Natural killer cell (primary cell): ENCODE data around the gene TBC1D22B. TPM values are rescaled to one million over a fixed set of nuclear protein-coding genes. Genes with fewer than 3 reads are reported as not detected.

Experiments
- ATAC-seq, 3 donors: fragments of 150-1000 bp in 2 of 3; fragments of 200-7000 bp in 1 of 3; cut with Tn5 transposase; 1 replicate in 1 of 3; 2 replicates in 2 of 3; pipeline ENCODE4 v1.10.0; 2021; ENCODE audit warnings: mild to moderate bottlenecking in 2 of 3, moderate library complexity in 2 of 3
- DNase-seq, 2 donors: peaks; one replicate each; pipeline versions ENCODE4 v3.0.0 to v3.0.0-alpha.2; 2013 to 2021; ENCODE audit warnings: mixed read lengths in 1 of 2
- H3K27ac ChIP-seq: one replicate; pipeline ENCODE4 v1.5.1; 2013; ENCODE audit warnings: mild to moderate bottlenecking, low read length
- H3K27me3 ChIP-seq: one replicate; pipeline ENCODE4 v1.6.1; 2013; ENCODE audit warnings: low read length; ENCODE audit not compliant: control insufficient read depth, insufficient read depth
- H3K36me3 ChIP-seq: one replicate; pipeline ENCODE4 v1.6.1; 2013; ENCODE audit warnings: low read length; ENCODE audit not compliant: control insufficient read depth, insufficient read depth
- H3K4me1 ChIP-seq: one replicate; pipeline ENCODE4 v1.6.1; 2013; ENCODE audit warnings: low read length; ENCODE audit not compliant: control insufficient read depth, insufficient read depth
- H3K4me3 ChIP-seq: one replicate; pipeline ENCODE4 v1.5.1; 2013; ENCODE audit warnings: low read length
- H3K9me3 ChIP-seq: one replicate; pipeline ENCODE4 v1.6.1; 2013; ENCODE audit warnings: low read length; ENCODE audit not compliant: control insufficient read depth, insufficient read depth
- H3K27ac Mint-ChIP-seq, 2 donors: one replicate each; pipeline ENCODE4 v1.8.0; 2022; ENCODE audit warnings: mild to moderate bottlenecking in 2 of 2, mixed read lengths in 2 of 2, moderate library complexity in 1 of 2
- H3K27me3 Mint-ChIP-seq, 2 donors: one replicate each; pipeline ENCODE4 v1.8.0; 2022; ENCODE audit warnings: low read depth in 2 of 2, mixed read lengths in 2 of 2
- H3K36me3 Mint-ChIP-seq: one replicate; pipeline ENCODE4 v1.8.0; 2022; ENCODE audit warnings: mixed read lengths
- H3K4me1 Mint-ChIP-seq, 2 donors: one replicate each; pipeline ENCODE4 v1.8.0; 2022; ENCODE audit warnings: mixed read lengths in 2 of 2
- H3K4me3 Mint-ChIP-seq: one replicate; pipeline ENCODE4 v1.8.0; 2022; ENCODE audit warnings: mild to moderate bottlenecking, moderate library complexity, mixed read lengths
- H3K9me3 Mint-ChIP-seq, 2 donors: one replicate each; pipeline ENCODE4 v1.8.0; 2022; ENCODE audit warnings: mixed read lengths in 2 of 2
- WGBS: methylation state at CpG from one replicate; pipeline ENCODE4 v1.1.7; 2013; ENCODE audit warnings: missing lambda C conversion rate; ENCODE audit not compliant: insufficient coverage; 5-methylcytosine and 5-hydroxymethylcytosine counted together
- intact Hi-C: fragments of 100-400 bp; cut with micrococcal nuclease; formaldehyde crosslinking; loops from one replicate; pipeline ENCODE4 v1.14.2; 2022
- total RNA-seq, 4 donors: library from RNA; stranded (reverse); fragments of 120-200 nt in 1 of 4; gene quantifications; one replicate each; pipeline versions ENCODE4 v1.2.3 to v1.2.4, GENCODE V29; 2013 to 2022
- TF ChIP-seq, protein P1 (sequence below): fragments of 200-600 bp; IDR thresholded peaks from one replicate; pipeline ENCODE4 v1.8.0; 2022; ENCODE audit warnings: antibody characterized with exemption

TBC1D22B gene
- total RNA-seq, 3 donors from 2014 or later (not counting 1 experiment from before 2014, with no cell fraction given), result 8.0 to 12.1 (median 12.0) TPM

DNA sequence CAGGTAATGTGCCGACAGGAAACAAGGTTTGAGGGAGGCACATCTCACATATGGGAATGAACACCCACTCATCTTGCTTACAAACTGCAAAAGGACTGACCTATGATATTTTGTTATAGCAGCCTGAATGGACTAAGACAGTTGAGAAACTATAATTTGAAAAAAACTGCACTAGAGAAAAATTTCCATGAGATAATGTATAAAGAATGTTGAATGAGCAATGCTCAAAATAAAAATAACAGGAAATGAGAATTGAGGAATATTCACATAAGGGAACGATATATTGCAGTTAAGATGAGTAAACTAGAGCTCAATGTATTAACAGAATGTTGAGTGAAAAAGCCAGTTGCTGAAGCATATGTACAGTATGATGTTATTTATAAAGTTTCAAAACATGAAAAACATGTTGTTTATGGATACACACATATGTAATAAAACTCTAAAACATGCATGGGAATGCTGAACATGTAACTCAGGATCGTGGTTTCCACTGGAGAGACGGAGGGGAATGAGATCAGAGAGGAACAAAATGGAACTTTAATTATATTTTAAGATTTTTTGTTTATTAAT is 6.3 kb upstream of the TBC1D22B start:
- Mint-ChIP-seq H3K4me3 (no peak overlapping the region), H3K36me3 (no peaks in the 10 kb centered on the region), H3K27ac (no peak overlapping the region), H3K27me3 (peaks cover 11 to 15% of the 10 kb centered on the region in 2 donors), H3K4me1 (no peaks in the 10 kb centered on the region), H3K9me3 (no peaks in the 10 kb centered on the region)
- Histone ChIP-seq H3K4me3 (no peak overlapping the region), H3K36me3 (no peaks in the 10 kb centered on the region), H3K27me3 (no peaks in the 10 kb centered on the region), H3K9me3 (no peaks in the 10 kb centered on the region), H3K4me1 (no peaks in the 10 kb centered on the region), H3K27ac (no peak overlapping the region)
- WGBS, result 89% methylated on average over 1 of the region's 4 CpGs
- ATAC-seq, result no peak
- TF ChIP-seq, protein P1, sequence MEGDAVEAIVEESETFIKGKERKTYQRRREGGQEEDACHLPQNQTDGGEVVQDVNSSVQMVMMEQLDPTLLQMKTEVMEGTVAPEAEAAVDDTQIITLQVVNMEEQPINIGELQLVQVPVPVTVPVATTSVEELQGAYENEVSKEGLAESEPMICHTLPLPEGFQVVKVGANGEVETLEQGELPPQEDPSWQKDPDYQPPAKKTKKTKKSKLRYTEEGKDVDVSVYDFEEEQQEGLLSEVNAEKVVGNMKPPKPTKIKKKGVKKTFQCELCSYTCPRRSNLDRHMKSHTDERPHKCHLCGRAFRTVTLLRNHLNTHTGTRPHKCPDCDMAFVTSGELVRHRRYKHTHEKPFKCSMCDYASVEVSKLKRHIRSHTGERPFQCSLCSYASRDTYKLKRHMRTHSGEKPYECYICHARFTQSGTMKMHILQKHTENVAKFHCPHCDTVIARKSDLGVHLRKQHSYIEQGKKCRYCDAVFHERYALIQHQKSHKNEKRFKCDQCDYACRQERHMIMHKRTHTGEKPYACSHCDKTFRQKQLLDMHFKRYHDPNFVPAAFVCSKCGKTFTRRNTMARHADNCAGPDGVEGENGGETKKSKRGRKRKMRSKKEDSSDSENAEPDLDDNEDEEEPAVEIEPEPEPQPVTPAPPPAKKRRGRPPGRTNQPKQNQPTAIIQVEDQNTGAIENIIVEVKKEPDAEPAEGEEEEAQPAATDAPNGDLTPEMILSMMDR, result no peak
- intact Hi-C loops, result no loop called here
- DNase-seq, result no peak

DNA sequence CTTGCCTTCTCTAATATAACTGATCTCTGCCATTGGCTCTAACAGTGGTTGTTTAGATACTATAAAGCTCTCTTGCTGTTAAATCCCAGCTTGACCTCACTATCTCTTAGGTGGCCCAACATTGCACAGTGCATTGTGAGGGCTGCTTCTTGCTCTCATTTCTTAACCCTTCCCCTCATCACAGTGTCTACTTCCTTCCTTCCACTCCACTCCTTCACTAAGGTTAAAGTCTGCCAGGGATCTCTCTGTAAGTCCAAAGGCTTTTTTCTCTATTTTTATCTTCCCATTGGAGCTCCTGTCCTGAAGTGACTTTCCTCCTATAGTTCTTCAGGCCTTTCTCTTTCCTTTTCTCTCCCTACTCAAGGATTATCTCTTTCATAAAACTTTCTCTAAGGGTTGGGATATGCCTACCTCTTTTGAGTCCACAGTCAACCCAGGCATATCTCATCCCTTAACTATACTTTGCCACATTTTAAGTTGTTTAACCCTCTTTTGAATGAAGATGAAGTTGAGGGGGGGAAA is 4.0 kb upstream of the TBC1D22B start:
- TF ChIP-seq, protein P1, result no peak
- intact Hi-C loops, result no loop called here
- Mint-ChIP-seq H3K27ac (no peak overlapping the region), H3K36me3 (no peaks in the 10 kb centered on the region), H3K4me1 (peaks cover 16 to 17% of the 10 kb centered on the region in 2 donors), H3K27me3 (peaks cover 7 to 9% of the 10 kb centered on the region in 2 donors), H3K4me3 (no peak overlapping the region), H3K9me3 (no peaks in the 10 kb centered on the region)
- H3K9me3 ChIP-seq, result no peaks in the 10 kb centered on the region
- no peaks in the 10 kb centered on the region for H3K36me3 ChIP-seq
- no peak overlapping the region for H3K4me3 ChIP-seq
- no peak for DNase-seq
- H3K4me1 ChIP-seq, result peaks cover 12% of the 10 kb centered on the region
- H3K27me3 ChIP-seq, result no peaks in the 10 kb centered on the region
- no peak for ATAC-seq
- no peak overlapping the region for H3K27ac ChIP-seq

DNA sequence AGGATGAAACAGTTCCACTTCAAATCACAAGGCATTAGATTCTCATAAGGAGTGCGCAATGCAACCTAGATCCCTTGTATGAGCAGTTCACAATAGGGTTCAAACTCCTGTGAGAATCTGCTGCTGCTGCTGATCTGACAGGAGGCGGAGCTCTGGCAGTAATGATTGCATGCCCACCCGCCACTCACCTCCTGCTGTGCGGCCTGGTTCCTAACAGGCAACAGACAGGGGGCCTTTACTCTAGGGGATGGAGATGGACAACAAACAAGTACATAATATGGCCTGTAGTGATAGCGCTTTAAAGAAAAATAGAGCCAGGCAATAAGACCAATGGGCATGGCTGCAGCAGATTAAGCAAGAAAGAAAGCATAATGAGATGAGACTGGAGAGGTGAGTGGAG is 2.7 kb upstream of the TBC1D22B start:
- no peak overlapping the region for H3K27ac ChIP-seq
- H3K9me3 Mint-ChIP-seq, result no peaks in the 10 kb centered on the region
- intact Hi-C loops, result no loop called here
- no peak overlapping the region for H3K27ac Mint-ChIP-seq
- 97% methylated on average over 5 of the region's 5 CpGs for WGBS
- peaks cover 18% of the 10 kb centered on the region for H3K4me1 ChIP-seq
- H3K36me3 Mint-ChIP-seq, result no peaks in the 10 kb centered on the region
- no peaks in the 10 kb centered on the region for H3K27me3 ChIP-seq
- H3K4me1 Mint-ChIP-seq, result peaks cover 26 to 29% of the 10 kb centered on the region in 2 donors
- H3K27me3 Mint-ChIP-seq, result peaks cover 0 to 9% of the 10 kb centered on the region in 2 donors
- H3K4me3 Mint-ChIP-seq, result no peak overlapping the region
- ATAC-seq (no peak), DNase-seq (no peak)
- no peak overlapping the region for H3K4me3 ChIP-seq
- H3K36me3 ChIP-seq, result no peaks in the 10 kb centered on the region
- H3K9me3 ChIP-seq, result no peaks in the 10 kb centered on the region
- TF ChIP-seq, protein P1, result no peak
